ENCODE data around the gene OGG1. TPM values are rescaled to one million over a fixed set of nuclear protein-coding genes. Genes with fewer than 3 reads are reported as not detected.

The OGG1 gene
- polyA plus RNA-seq, 2 of the 4 experiments (the other 2 are of a cell fraction), result 18.1 to 21.2 TPM

DNA sequence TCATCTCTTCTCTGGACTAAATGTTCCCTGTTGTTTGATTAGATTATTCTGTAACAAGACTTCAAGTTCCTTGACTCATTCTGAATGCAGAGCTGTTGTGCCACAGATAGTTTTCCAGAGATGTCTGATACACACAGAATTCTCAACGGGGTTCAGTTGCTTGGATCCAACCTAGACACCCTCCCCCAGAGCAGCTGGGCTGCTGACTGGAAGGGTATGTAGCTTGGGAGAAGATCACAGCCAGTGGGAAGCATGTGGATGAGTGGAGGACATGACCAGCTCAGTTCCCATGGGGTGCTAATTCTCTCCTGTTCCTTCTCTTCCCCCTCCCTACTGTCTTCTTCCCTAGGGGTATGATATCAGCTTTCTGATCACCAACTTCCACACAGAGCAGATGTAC, 53.7 kb downstream of the OGG1 start (continued):
- TF ChIP-seq CEBPB (IDR thresholded peaks at IDR 0.05) (no peak), CHD4 (IDR thresholded peaks at IDR 0.05; ENCODE audit: borderline replicate concordance) (no peak)
- TF ChIP-seq, protein P1, sequence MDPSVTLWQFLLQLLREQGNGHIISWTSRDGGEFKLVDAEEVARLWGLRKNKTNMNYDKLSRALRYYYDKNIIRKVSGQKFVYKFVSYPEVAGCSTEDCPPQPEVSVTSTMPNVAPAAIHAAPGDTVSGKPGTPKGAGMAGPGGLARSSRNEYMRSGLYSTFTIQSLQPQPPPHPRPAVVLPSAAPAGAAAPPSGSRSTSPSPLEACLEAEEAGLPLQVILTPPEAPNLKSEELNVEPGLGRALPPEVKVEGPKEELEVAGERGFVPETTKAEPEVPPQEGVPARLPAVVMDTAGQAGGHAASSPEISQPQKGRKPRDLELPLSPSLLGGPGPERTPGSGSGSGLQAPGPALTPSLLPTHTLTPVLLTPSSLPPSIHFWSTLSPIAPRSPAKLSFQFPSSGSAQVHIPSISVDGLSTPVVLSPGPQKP (IDR thresholded peaks at IDR 0.05; ENCODE audit: low read depth, low read length), result no peak

DNA sequence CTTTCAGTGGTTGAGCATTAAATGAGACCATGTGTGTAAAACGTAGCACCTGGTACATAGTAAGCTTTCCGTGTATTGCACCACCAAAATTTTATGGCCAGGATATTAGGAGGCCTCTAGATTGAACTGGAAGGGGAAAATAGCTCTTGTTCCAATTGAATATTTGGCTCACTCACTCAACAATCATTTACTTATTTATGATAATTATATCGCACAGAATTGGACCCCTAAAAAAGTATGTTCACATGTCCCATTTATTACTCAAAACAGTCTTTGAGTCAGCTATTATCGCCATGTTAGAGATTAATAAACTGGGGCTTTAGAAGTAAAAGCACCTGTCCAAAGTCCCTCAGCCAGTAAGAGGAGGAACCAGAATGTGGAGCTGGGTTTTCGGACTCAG, 55.2 kb downstream of the OGG1 start:
- ChIA-PET CTCF (interaction anchor here (0.9 to 2.6 kb wide), 8 partner anchors 12 to 142 kb away, joined by 3 to 11 read pairs (median 4); partner anchors contain the start of genes ARPC4, IL17RC and TADA3), POLR2A (interaction anchor here (3.8 kb wide), 1 partner anchor 12 kb away, joined by 14 read pairs; the partner anchor contains the start of genes ARPC4 and TADA3)
- TF ChIP-seq ESRRA (IDR thresholded peaks at IDR 0.05; ENCODE audit: borderline replicate concordance, low read length) (no peak), SMC3 (IDR thresholded peaks at IDR 0.05) (no peak), MAFK (IDR thresholded peaks at IDR 0.05; ENCODE audit: partially characterized antibody) (no peak), JUN (IDR thresholded peaks at IDR 0.05) (no peak), TP53 (CRISPR knock-in tag; IDR thresholded peaks at IDR 0.05) (no peak), ZC3H11A (IDR thresholded peaks at IDR 0.05) (no peak), FOSL2 (IDR thresholded peaks at IDR 0.05) (no peak), FOSL2 (CRISPR knock-in tag; IDR thresholded peaks at IDR 0.05) (no peak)
- TF ChIP-seq, protein P2, sequence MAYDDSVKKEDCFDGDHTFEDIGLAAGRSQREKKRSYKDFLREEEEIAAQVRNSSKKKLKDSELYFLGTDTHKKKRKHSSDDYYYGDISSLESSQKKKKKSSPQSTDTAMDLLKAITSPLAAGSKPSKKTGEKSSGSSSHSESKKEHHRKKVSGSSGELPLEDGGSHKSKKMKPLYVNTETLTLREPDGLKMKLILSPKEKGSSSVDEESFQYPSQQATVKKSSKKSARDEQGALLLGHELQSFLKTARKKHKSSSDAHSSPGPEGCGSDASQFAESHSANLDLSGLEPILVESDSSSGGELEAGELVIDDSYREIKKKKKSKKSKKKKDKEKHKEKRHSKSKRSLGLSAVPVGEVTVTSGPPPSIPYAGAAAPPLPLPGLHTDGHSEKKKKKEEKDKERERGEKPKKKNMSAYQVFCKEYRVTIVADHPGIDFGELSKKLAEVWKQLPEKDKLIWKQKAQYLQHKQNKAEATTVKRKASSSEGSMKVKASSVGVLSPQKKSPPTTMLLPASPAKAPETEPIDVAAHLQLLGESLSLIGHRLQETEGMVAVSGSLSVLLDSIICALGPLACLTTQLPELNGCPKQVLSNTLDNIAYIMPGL (CRISPR knock-in tag; IDR thresholded peaks at IDR 0.05; ENCODE audit: borderline replicate concordance), result no peak
- TF ChIP-seq, protein P1 (IDR thresholded peaks at IDR 0.05; ENCODE audit: low read depth, low read length), result no peak
- DNase-seq (ENCODE audit: low read depth in 1 of 2, low spot score in 1 of 2) (no peak), ATAC-seq (no peak), FAIRE-seq (no peak)
- H3K27ac ChIP-seq, result no peak overlapping the region
- H3K4me3 ChIP-seq, result no peak overlapping the region
- peaks cover 18% of the 10 kb centered on the region for H3K4me1 ChIP-seq
- 93% methylated on average over 5 of the region's 5 CpGs for WGBS (ENCODE audit: missing lambda C conversion rate)
- H3K4me2 ChIP-seq, result no peak overlapping the region
- H3K9me3 ChIP-seq, result no peaks in the 10 kb centered on the region

DNA sequence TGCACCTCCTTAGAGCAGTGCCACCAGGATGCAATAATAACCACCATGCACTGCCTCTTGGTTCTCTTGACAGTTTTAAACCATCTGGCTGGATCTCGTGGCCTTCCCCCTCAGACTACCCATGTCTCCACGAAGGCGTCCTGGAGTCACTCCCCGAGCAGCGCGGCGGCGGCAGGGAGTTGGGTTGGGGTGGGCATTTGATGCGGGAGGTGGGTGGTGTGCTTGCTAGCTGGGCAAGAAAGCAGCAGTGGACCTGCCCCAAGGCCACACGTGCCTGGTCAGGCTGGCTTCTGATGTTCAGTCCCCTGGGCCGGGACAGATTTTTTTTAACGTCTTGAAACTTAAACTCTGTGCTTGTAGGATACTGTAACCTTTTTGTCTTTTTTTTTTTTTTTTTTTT, 56.4 kb downstream of the OGG1 start:
- no peaks in the 10 kb centered on the region for H3K9me3 ChIP-seq
- CTCF ChIA-PET, result interaction anchor here (1.2 to 1.9 kb wide), 2 partner anchors 13 to 91 kb away, joined by 5 read pairs; partner anchors contain the start of genes ARPC4 and TADA3
- ATAC-seq, result no peak
- POLR2A ChIA-PET, result interaction anchor here (3.8 kb wide), 1 partner anchor 13 kb away, joined by 14 read pairs; the partner anchor contains the start of genes ARPC4 and TADA3
- no peak for DNase-seq (ENCODE audit: low read depth in 1 of 2, low spot score in 1 of 2)
- H3K4me1 ChIP-seq, result peaks cover 25% of the 10 kb centered on the region
- H3K4me3 ChIP-seq, result no peak overlapping the region
- no peak for TF ChIP-seq ZC3H11A (IDR thresholded peaks at IDR 0.05)
- no peak for TF ChIP-seq MAFK (IDR thresholded peaks at IDR 0.05; ENCODE audit: partially characterized antibody)
- no peak for TF ChIP-seq KDM1A (IDR thresholded peaks at IDR 0.05; ENCODE audit: low read depth)
- FAIRE-seq, result no peak
- no peak overlapping the region for H3K27ac ChIP-seq
- 95% methylated on average over 12 of the region's 12 CpGs for WGBS (ENCODE audit: missing lambda C conversion rate)
- no peak overlapping the region for H3K4me2 ChIP-seq

Other genes with a start within 250 kb of the OGG1 start
- gene LHFPL4, start 196.1 kb upstream of the OGG1 start, polyA plus RNA-seq (2011; rRNA removed), result 0.08 and 0.21 TPM in 2 replicates
- 0.14 to 0.39 TPM (median 0.18 TPM) in 3 replicates for gene LHFPL4, start 196.1 kb upstream of the OGG1 start, polyA plus RNA-seq (2017; fragmentation: RNase III; extraction: RNeasy Plus Mini Kit Qiagen cat#74134 plus additional on column Dnase treatment)
- 28.8 and 33.4 TPM in 2 replicates for gene MTMR14, start 100.4 kb upstream of the OGG1 start, polyA plus RNA-seq (2011; rRNA removed)
- gene MTMR14, start 100.4 kb upstream of the OGG1 start, polyA plus RNA-seq (2017; fragmentation: RNase III; extraction: RNeasy Plus Mini Kit Qiagen cat#74134 plus additional on column Dnase treatment), result 16.6 to 17.8 TPM (median 17.7 TPM) in 3 replicates
- 0.03 and 0.07 TPM in 2 replicates for gene CPNE9, start 46.1 kb upstream of the OGG1 start, polyA plus RNA-seq (2011; rRNA removed)
- gene CPNE9, start 46.1 kb upstream of the OGG1 start, polyA plus RNA-seq (2017; fragmentation: RNase III; extraction: RNeasy Plus Mini Kit Qiagen cat#74134 plus additional on column Dnase treatment), result 0.05 to 0.07 TPM in 2 of 3 replicates, not detected in the other
- gene BRPF1, start 18.2 kb upstream of the OGG1 start, polyA plus RNA-seq (2011; rRNA removed), result 8.6 and 10.1 TPM in 2 replicates
- 11.9 to 12.4 TPM (median 12.1 TPM) in 3 replicates for gene BRPF1, start 18.2 kb upstream of the OGG1 start, polyA plus RNA-seq (2017; fragmentation: RNase III; extraction: RNeasy Plus Mini Kit Qiagen cat#74134 plus additional on column Dnase treatment)
- 13.5 and 16.0 TPM in 2 replicates for gene CAMK1, start 20.0 kb downstream of the OGG1 start, polyA plus RNA-seq (2011; rRNA removed)
- gene CAMK1, start 20.0 kb downstream of the OGG1 start, polyA plus RNA-seq (2017; fragmentation: RNase III; extraction: RNeasy Plus Mini Kit Qiagen cat#74134 plus additional on column Dnase treatment), result 15.6 to 16.1 TPM (median 15.9 TPM) in 3 replicates
- gene TADA3, start 42.5 kb downstream of the OGG1 start, polyA plus RNA-seq (2011; rRNA removed), result 42.6 and 49.2 TPM in 2 replicates
- gene TADA3, start 42.5 kb downstream of the OGG1 start, polyA plus RNA-seq (2017; fragmentation: RNase III; extraction: RNeasy Plus Mini Kit Qiagen cat#74134 plus additional on column Dnase treatment), result 44.3 to 53.6 TPM (median 50.3 TPM) in 3 replicates
- 126 and 140 TPM in 2 replicates for gene ARPC4, start 43.1 kb downstream of the OGG1 start, polyA plus RNA-seq (2011; rRNA removed)
- gene ARPC4, start 43.1 kb downstream of the OGG1 start, polyA plus RNA-seq (2017; fragmentation: RNase III; extraction: RNeasy Plus Mini Kit Qiagen cat#74134 plus additional on column Dnase treatment), result 292 to 310 TPM (median 298 TPM) in 3 replicates
- gene TTLL3, start 60.3 kb downstream of the OGG1 start, polyA plus RNA-seq (2011; rRNA removed), result 13.0 and 18.1 TPM in 2 replicates
- 9.9 to 12.8 TPM (median 10.3 TPM) in 3 replicates for gene TTLL3, start 60.3 kb downstream of the OGG1 start, polyA plus RNA-seq (2017; fragmentation: RNase III; extraction: RNeasy Plus Mini Kit Qiagen cat#74134 plus additional on column Dnase treatment)
- gene RPUSD3, start 94.1 kb downstream of the OGG1 start, polyA plus RNA-seq (2011; rRNA removed), result 38.9 and 47.1 TPM in 2 replicates
- gene RPUSD3, start 94.1 kb downstream of the OGG1 start, polyA plus RNA-seq (2017; fragmentation: RNase III; extraction: RNeasy Plus Mini Kit Qiagen cat#74134 plus additional on column Dnase treatment), result 42.2 to 45.0 TPM (median 44.5 TPM) in 3 replicates
- gene CIDEC, start 130.3 kb downstream of the OGG1 start, polyA plus RNA-seq (2011; rRNA removed), result 6.3 and 10.4 TPM in 2 replicates
- 2.0 to 3.3 TPM (median 2.8 TPM) in 3 replicates for gene CIDEC, start 130.3 kb downstream of the OGG1 start, polyA plus RNA-seq (2017; fragmentation: RNase III; extraction: RNeasy Plus Mini Kit Qiagen cat#74134 plus additional on column Dnase treatment)
- gene JAGN1, start 140.7 kb downstream of the OGG1 start, polyA plus RNA-seq (2011; rRNA removed), result 63.2 and 79.3 TPM in 2 replicates
- gene JAGN1, start 140.7 kb downstream of the OGG1 start, polyA plus RNA-seq (2017; fragmentation: RNase III; extraction: RNeasy Plus Mini Kit Qiagen cat#74134 plus additional on column Dnase treatment), result 48.6 to 53.7 TPM (median 49.6 TPM) in 3 replicates
- gene IL17RE, start 152.9 kb downstream of the OGG1 start, polyA plus RNA-seq (2011; rRNA removed), result 0.53 and 0.60 TPM in 2 replicates
- 0.44 to 0.67 TPM (median 0.47 TPM) in 3 replicates for gene IL17RE, start 152.9 kb downstream of the OGG1 start, polyA plus RNA-seq (2017; fragmentation: RNase III; extraction: RNeasy Plus Mini Kit Qiagen cat#74134 plus additional on column Dnase treatment)
- gene IL17RC, start 167.1 kb downstream of the OGG1 start, polyA plus RNA-seq (2011; rRNA removed), result 7.7 and 12.2 TPM in 2 replicates
- 9.1 to 9.8 TPM (median 9.4 TPM) in 3 replicates for gene IL17RC, start 167.1 kb downstream of the OGG1 start, polyA plus RNA-seq (2017; fragmentation: RNase III; extraction: RNeasy Plus Mini Kit Qiagen cat#74134 plus additional on column Dnase treatment)
- gene CRELD1, start 183.9 kb downstream of the OGG1 start, polyA plus RNA-seq (2011; rRNA removed), result 13.1 and 13.9 TPM in 2 replicates
- 9.8 to 13.6 TPM (median 11.1 TPM) in 3 replicates for gene CRELD1, start 183.9 kb downstream of the OGG1 start, polyA plus RNA-seq (2017; fragmentation: RNase III; extraction: RNeasy Plus Mini Kit Qiagen cat#74134 plus additional on column Dnase treatment)
- 0.50 and 0.53 TPM in 2 replicates for gene PRRT3, start 202.5 kb downstream of the OGG1 start, polyA plus RNA-seq (2011; rRNA removed)
- 1.1 to 1.3 TPM (median 1.1 TPM) in 3 replicates for gene PRRT3, start 202.5 kb downstream of the OGG1 start, polyA plus RNA-seq (2017; fragmentation: RNase III; extraction: RNeasy Plus Mini Kit Qiagen cat#74134 plus additional on column Dnase treatment)
- gene EMC3, start 236.9 kb downstream of the OGG1 start, polyA plus RNA-seq (2011; rRNA removed), result 133 and 170 TPM in 2 replicates
- gene EMC3, start 236.9 kb downstream of the OGG1 start, polyA plus RNA-seq (2017; fragmentation: RNase III; extraction: RNeasy Plus Mini Kit Qiagen cat#74134 plus additional on column Dnase treatment), result 63.5 to 72.9 TPM (median 65.0 TPM) in 3 replicates